ENCODE measurements around the gene XIRP1.

The XIRP1 gene

DNA sequence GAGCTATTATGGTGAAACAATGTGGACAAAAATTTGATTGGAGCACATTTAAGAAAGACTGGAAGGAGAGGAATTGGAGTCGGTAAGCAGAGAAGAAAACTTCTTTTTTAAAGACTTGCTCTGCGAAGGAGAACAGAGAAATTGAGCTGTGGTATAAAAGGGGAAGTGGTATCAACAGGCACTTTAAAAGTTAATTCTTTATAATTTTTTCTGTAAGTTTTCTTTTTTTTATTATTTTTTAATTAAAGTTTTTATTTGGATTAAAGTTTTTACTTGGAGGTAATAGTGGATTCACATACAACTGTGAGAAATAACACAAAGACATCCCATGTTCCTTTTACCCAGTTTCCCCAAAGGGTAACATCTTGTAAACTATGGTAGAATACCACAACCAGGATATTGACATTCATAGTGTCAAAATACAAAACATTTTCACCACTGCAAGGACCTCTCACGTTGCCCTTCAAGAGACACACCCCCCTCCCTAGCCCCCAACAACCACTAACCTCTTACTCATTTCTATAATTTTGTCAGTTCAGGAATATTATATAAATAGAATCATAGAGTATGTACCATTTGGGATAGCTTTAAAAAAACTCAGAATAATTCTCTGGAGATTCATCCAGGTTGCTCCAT, 33.8 kb upstream of the XIRP1 start:
- H3K4me3 ChIP-seq (ENCODE audit: low read length), result no peak overlapping the region
- TF ChIP-seq, protein P1, sequence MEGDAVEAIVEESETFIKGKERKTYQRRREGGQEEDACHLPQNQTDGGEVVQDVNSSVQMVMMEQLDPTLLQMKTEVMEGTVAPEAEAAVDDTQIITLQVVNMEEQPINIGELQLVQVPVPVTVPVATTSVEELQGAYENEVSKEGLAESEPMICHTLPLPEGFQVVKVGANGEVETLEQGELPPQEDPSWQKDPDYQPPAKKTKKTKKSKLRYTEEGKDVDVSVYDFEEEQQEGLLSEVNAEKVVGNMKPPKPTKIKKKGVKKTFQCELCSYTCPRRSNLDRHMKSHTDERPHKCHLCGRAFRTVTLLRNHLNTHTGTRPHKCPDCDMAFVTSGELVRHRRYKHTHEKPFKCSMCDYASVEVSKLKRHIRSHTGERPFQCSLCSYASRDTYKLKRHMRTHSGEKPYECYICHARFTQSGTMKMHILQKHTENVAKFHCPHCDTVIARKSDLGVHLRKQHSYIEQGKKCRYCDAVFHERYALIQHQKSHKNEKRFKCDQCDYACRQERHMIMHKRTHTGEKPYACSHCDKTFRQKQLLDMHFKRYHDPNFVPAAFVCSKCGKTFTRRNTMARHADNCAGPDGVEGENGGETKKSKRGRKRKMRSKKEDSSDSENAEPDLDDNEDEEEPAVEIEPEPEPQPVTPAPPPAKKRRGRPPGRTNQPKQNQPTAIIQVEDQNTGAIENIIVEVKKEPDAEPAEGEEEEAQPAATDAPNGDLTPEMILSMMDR (conservative IDR thresholded peaks at IDR 0.05; ENCODE audit: low read depth, low read length), result no peak
- no peak for DNase-seq (ENCODE audit: low read depth)

DNA sequence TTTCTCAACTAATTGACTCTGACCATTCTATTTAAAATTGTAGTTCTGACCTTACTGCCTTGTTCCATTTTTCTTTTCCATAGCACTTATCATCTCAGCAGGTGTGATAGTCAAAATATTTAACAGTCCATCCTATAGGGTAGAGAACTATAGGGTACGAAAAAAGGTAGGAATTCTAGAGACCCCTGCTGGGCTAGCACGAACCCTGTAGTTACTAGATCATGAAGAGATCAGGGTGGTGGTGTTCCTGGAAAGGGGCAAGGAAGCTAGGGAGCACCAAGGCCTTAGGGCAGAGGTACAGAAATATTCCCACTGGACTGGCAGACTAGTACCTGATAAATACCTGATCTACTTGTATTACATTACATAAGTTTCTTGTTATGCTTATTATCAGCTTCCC, 31.9 kb upstream of the XIRP1 start:
- no peak overlapping the region for H3K4me3 ChIP-seq (ENCODE audit: low read length)
- DNase-seq (ENCODE audit: low read depth), result no peak
- TF ChIP-seq, protein P1 (conservative IDR thresholded peaks at IDR 0.05; ENCODE audit: low read depth, low read length), result no peak

DNA sequence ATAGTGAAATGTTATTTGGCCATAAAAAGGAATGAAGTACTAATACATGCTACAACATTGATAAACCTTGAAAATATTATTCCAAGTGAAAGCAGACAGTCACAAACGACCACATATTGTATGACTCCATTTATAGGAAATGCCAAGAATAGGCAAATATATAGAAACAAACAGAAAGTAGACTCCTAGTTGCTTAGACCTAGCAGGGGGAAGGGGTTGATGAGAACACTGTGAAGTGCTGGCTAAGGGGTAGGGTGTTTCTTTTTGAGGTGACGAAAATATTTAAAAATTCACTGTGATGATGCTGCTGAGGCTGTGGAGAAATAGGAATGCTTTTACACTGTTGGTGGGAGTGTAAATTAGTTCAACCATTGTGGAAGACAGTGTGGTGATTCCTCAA, 30.5 kb upstream of the XIRP1 start:
- TF ChIP-seq, protein P1 (conservative IDR thresholded peaks at IDR 0.05; ENCODE audit: low read depth, low read length), result no peak
- no peak overlapping the region for H3K4me3 ChIP-seq (ENCODE audit: low read length)
- DNase-seq (ENCODE audit: low read depth), result no peak

DNA sequence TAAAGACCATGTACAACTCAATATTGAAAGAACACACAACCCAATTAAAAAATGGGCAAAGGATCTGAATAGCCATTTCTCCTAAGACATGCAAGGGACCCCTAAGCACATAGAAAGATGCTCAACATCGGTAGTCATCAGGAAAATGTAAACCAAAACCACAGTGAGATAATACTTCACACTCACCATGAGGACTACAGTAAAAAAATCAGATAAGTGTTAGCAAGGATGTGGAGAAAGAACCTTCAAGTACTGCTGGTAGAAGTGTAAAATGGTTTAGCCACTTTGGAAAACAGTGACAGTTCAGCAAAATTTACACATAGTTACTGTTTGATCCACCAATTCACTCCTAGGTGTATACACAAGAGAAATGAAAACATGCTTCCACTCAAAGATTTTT, 30.1 kb upstream of the XIRP1 start:
- DNase-seq (ENCODE audit: low read depth), result no peak
- H3K4me3 ChIP-seq (ENCODE audit: low read length), result no peak overlapping the region
- TF ChIP-seq, protein P1 (conservative IDR thresholded peaks at IDR 0.05; ENCODE audit: low read depth, low read length), result no peak

DNA sequence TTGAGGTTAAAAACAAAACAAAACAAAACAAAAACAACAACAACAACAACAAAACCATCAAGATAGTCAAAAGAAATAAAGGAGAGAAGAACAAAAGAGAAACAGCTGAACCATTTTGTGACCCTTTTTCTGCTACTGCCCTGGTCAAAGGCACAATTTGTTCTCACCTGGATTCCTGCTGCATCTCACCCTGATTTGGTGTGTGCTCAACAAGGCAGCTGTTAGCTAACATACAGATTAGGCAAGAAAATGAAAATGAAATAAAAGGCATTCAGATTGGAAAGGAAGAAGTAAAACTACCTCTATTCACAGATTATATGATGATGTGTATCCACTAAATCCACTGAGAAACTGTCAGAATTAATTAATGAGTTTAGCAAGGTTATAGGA, 28.7 kb upstream of the XIRP1 start:
- H3K4me3 ChIP-seq (ENCODE audit: low read length), result no peak overlapping the region
- TF ChIP-seq, protein P1 (conservative IDR thresholded peaks at IDR 0.05; ENCODE audit: low read depth, low read length), result no peak
- DNase-seq (ENCODE audit: low read depth), result no peak

DNA sequence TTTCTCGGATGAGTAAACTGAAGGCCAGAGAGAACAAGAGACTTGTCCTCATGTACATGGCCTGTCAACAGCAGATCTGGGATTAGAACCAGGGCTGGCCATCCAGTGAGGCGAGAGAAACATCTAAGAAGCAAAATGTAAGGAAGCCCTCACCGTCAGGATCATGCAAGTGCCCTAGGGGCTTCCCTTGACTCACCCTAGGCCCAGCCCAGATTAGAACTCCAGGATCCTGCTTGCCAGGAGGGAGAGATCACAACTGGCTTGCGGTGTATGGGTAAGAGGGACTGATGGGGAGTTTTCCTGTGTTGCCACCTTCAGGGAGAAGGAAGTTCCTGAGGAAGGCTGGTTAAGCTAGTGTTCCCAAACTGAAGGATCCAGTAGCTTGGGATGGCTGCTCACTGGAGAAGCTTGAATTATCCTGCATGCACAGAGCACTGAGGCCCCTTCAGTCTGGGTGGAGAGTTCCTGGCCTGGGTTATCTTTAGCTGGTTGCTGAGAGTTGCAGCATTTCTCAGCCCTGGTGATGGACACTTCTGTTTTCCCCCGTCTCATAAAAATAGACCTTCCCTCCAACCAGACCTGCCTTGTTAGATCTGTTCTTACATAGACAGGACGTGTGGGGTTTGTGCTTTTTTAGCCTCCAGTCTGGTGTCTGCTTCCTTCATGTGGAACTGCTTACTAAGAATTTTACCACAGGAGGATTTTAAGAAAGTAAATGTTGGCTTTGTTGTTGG, 28.2 kb upstream of the XIRP1 start:
- no peak for DNase-seq (ENCODE audit: low read depth)
- TF ChIP-seq, protein P1 (conservative IDR thresholded peaks at IDR 0.05; ENCODE audit: low read depth, low read length), result no peak
- H3K4me3 ChIP-seq (ENCODE audit: low read length), result no peak overlapping the region

DNA sequence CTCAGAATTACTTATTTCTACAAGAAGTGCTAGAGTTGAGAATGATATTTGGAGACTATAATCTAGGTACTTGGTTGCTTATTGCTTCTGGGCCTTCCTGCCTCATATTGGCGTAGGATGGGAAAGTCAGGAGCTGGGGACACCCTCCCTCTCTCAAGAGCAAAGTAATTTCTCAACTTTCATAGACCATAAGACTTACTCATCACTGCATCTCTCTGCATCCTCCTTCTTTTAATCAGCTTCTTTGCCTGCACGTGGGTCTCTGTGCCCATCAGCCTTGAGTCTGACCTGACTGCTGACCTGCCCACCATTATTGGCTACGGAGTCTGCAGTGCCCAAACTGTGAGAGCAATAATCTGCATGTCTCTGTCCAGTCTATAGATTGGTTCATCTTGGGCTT, 27.3 kb upstream of the XIRP1 start:
- no peak overlapping the region for H3K4me3 ChIP-seq (ENCODE audit: low read length)
- DNase-seq (ENCODE audit: low read depth), result no peak

More for the DNA sequence above, 27.3 kb upstream of the XIRP1 start:
- TF ChIP-seq, protein P1 (conservative IDR thresholded peaks at IDR 0.05; ENCODE audit: low read depth, low read length), result no peak

Data from retinal pigment epithelial cell (primary cell).